Small intestine (tissue), 7 donors: ENCODE results near the gene TENM4. TPM values are rescaled to one million over a fixed set of nuclear protein-coding genes. Genes with fewer than 3 reads are reported as not detected.
A peak's percentile ranks its signal among the peaks of the same experiment; 100 is the strongest.

ENCODE experiments used
- DNase-seq, 2 donors: peaks; one replicate each; pipeline versions ENCODE4 v3.0.0 to v3.0.0-alpha.2; 2013
- FAIRE-seq: peaks from 2 replicates; lab custom pipeline; 2012; peaks lifted over from hg19 to GRCh38; lab: Jason Lieb, UNC
- H3K27ac ChIP-seq, 3 donors: one replicate each; pipeline ENCODE4 v1.5.1; 2013; ENCODE audit warnings: low read length in 2 of 3, mild to moderate bottlenecking in 2 of 3, control low read depth in 1 of 3, inconsistent platforms in 1 of 3, low read depth in 1 of 3, moderate library complexity in 1 of 3
- H3K27me3 ChIP-seq, 3 donors: one replicate each; pipeline ENCODE4 v1.6.1; 2013; ENCODE audit warnings: low read length in 3 of 3, inconsistent platforms in 1 of 3; ENCODE audit not compliant: control insufficient read depth in 3 of 3, insufficient read depth in 3 of 3
- H3K36me3 ChIP-seq, 3 donors: one replicate each; pipeline ENCODE4 v1.6.1; 2013; ENCODE audit warnings: low read length in 3 of 3, inconsistent platforms in 1 of 3, low read depth in 1 of 3, mild to moderate bottlenecking in 1 of 3, moderate library complexity in 1 of 3; ENCODE audit not compliant: control insufficient read depth in 3 of 3, insufficient read depth in 2 of 3
- H3K4me1 ChIP-seq, 3 donors: one replicate each; pipeline ENCODE4 v1.6.1; 2013; ENCODE audit warnings: low read length in 2 of 3, inconsistent platforms in 1 of 3, low read depth in 1 of 3, mild to moderate bottlenecking in 1 of 3, moderate library complexity in 1 of 3; ENCODE audit not compliant: control insufficient read depth in 3 of 3, insufficient read depth in 2 of 3
- H3K4me3 ChIP-seq, 3 donors: one replicate each; pipeline ENCODE4 v1.5.1; 2013; ENCODE audit warnings: low read length in 3 of 3, control low read depth in 1 of 3, inconsistent platforms in 1 of 3, low read depth in 1 of 3, mild to moderate bottlenecking in 1 of 3, moderate library complexity in 1 of 3
- H3K9me3 ChIP-seq, 2 donors: one replicate each; pipeline ENCODE4 v1.6.1; 2013; ENCODE audit warnings: low read depth in 1 of 2, low read length in 1 of 2; ENCODE audit not compliant: control insufficient read depth in 2 of 2, insufficient read depth in 1 of 2
- WGBS, 3 donors: extraction: QIAGEN DNeasy Blood & Tissue Kit; methylation state at CpG; one replicate each; pipeline ENCODE4 v1.1.7; 2013; 5-methylcytosine and 5-hydroxymethylcytosine counted together
- polyA plus RNA-seq, 4 donors: library from polyadenylated mRNA; stranded (reverse) in 3 of 4; unstranded in 1 of 4; fragments of 200-250 nt in 3 of 4; fragments of 120-200 nt in 1 of 4; gene quantifications; one replicate each; pipeline versions ENCODE4 v1.2.1 to v1.2.3, GENCODE V29; 2013
- donor health status: healthy with polysubstance abuse.
- donor health status: control.
- donor health status: control.
- donor health status: Bipolar disorder and iron deficiency.
- donor health status: healthy.

The TENM4 gene
- polyA plus RNA-seq, 4 donors, result under 0.01 to 0.96 (median 0.31) TPM; not detected in 1

- no peaks in the 10 kb centered on the region for H3K9me3 ChIP-seq
- H3K4me1 ChIP-seq, result no peaks in the 10 kb centered on the region
- H3K4me3 ChIP-seq, result no peak overlapping the region
- no peaks in the 10 kb centered on the region for H3K27me3 ChIP-seq
- 72 to 90% (median 87%) methylated on average over 1 of the region's 1 CpG for WGBS, 3 donors
- no peak for DNase-seq
- FAIRE-seq, result no peak
- H3K27ac ChIP-seq, result no peak overlapping the region
- H3K36me3 ChIP-seq, result no peaks in the 10 kb centered on the region
Measured at GRCh38 chr11:78825591-78826020, 615.2 kb downstream of the TENM4 start.

GRCh38 chr11:78823588-78823987, 617.2 kb downstream of the TENM4 start:
- FAIRE-seq, result no peak
- no peak for DNase-seq

GRCh38 chr11:78822931-78823423, 617.9 kb downstream of the TENM4 start:
- Histone ChIP-seq H3K27ac (no peak overlapping the region), H3K36me3 (no peaks in the 10 kb centered on the region), H3K4me1 (no peaks in the 10 kb centered on the region), H3K4me3 (no peak overlapping the region), H3K27me3 (no peaks in the 10 kb centered on the region), H3K9me3 (no peaks in the 10 kb centered on the region)
- DNase-seq (no peak), FAIRE-seq (no peak)
- 82 to 87% (median 86%) methylated on average over 23 of the region's 23 CpGs for WGBS, 3 donors

More at GRCh38 chr11:78823588-78823987, 617.2 kb downstream of the TENM4 start:
- H3K4me1 ChIP-seq, result no peaks in the 10 kb centered on the region
- H3K27me3 ChIP-seq, result no peaks in the 10 kb centered on the region
- 27 to 61% (median 42%) methylated on average over 9 of the region's 9 CpGs for whole genome bisulfite sequencing, 3 donors
- H3K4me3 ChIP-seq, result no peak overlapping the region
- H3K36me3 ChIP-seq, result no peaks in the 10 kb centered on the region
- no peak overlapping the region for H3K27ac ChIP-seq
- H3K9me3 ChIP-seq, result no peaks in the 10 kb centered on the region

- Histone ChIP-seq H3K4me1 (no peaks in the 10 kb centered on the region), H3K36me3 (no peaks in the 10 kb centered on the region), H3K27me3 (no peaks in the 10 kb centered on the region), H3K9me3 (no peaks in the 10 kb centered on the region), H3K4me3 (no peak overlapping the region), H3K27ac (no peak overlapping the region)
- FAIRE-seq, result no peak
- no peak for DNase-seq
- 59 to 63% (median 62%) methylated on average over 9 of the region's 9 CpGs for WGBS, 3 donors
Measured at GRCh38 chr11:78821371-78822306, 619.2 kb downstream of the TENM4 start.

- Histone ChIP-seq H3K27ac (no peak overlapping the region), H3K4me1 (no peaks in the 10 kb centered on the region), H3K36me3 (no peaks in the 10 kb centered on the region), H3K9me3 (no peaks in the 10 kb centered on the region), H3K27me3 (no peaks in the 10 kb centered on the region), H3K4me3 (no peak overlapping the region)
- DNase-seq (no peak), FAIRE-seq (no peak)
- 82 to 89% (median 84%) methylated on average over 3 of the region's 3 CpGs for WGBS, 3 donors
Measured at GRCh38 chr11:78820741-78821140, 620.1 kb downstream of the TENM4 start.

GRCh38 chr11:78818201-78818600, 622.6 kb downstream of the TENM4 start:
- no peaks in the 10 kb centered on the region for H3K36me3 ChIP-seq
- H3K27ac ChIP-seq, result no peak overlapping the region
- no peaks in the 10 kb centered on the region for H3K9me3 ChIP-seq
- no peaks in the 10 kb centered on the region for H3K27me3 ChIP-seq
- DNase-seq (no peak), FAIRE-seq (no peak)
- no peak overlapping the region for H3K4me3 ChIP-seq
- WGBS, 3 donors, result 87 to 89% (median 89%) methylated on average over 4 of the region's 4 CpGs
- no peaks in the 10 kb centered on the region for H3K4me1 ChIP-seq

GRCh38 chr11:78815831-78816230, 625.0 kb downstream of the TENM4 start:
- Histone ChIP-seq H3K27me3 (no peaks in the 10 kb centered on the region), H3K9me3 (no peaks in the 10 kb centered on the region), H3K4me3 (no peak overlapping the region), H3K4me1 (peaks cover 0 to 3% (median 0%) of the 10 kb centered on the region in 3 donors), H3K27ac (no peak overlapping the region), H3K36me3 (no peaks in the 10 kb centered on the region)
- FAIRE-seq, result no peak
- no peak for DNase-seq
- 90 to 92% (median 92%) methylated on average over 6 of the region's 6 CpGs for WGBS, 3 donors

GRCh38 chr11:78812513-78813293, 628.1 kb downstream of the TENM4 start:
- Histone ChIP-seq H3K4me1 (peaks cover 0 to 12% (median 8%) of the 10 kb centered on the region in 3 donors), H3K27me3 (no peaks in the 10 kb centered on the region), H3K4me3 (no peak overlapping the region), H3K9me3 (no peaks in the 10 kb centered on the region), H3K36me3 (no peaks in the 10 kb centered on the region), H3K27ac (no peak overlapping the region)
- DNase-seq (peak; percentile 11 to 29), FAIRE-seq (no peak)
- WGBS, 3 donors, result 20 to 65% (median 40%) methylated on average over 6 of the region's 6 CpGs
